WTC11 (cell line): ENCODE data around the gene MATN3. TPM values are rescaled to one million over a fixed set of nuclear protein-coding genes. Genes with fewer than 3 reads are reported as not detected.

Source experiments
- ATAC-seq: fragments of 200-7000 bp; cut with Tn5 transposase; 2 replicates; pipeline ENCODE4 v1.10.0; 2021; ENCODE audit warnings: mild to moderate bottlenecking, moderate library complexity
- CTCF ChIA-PET: fragments of 300-600 bp; sonication (Branson Sonifier 250); formaldehyde crosslinking; loops from one replicate; lab custom pipeline; 2021; ENCODE audit warnings: antibody characterized with exemption; lab: Charles Lee
- POLR2A ChIA-PET: fragments of 350-600 bp; sonication (Branson Sonifier 250); formaldehyde crosslinking; loops from one replicate; lab custom pipeline; 2021; ENCODE audit warnings: antibody characterized with exemption; lab: Charles Lee
- DNase-seq: peaks from one replicate; pipeline ENCODE4 v3.0.0; 2021; ENCODE audit warnings: low spot score
- H3K27ac Mint-ChIP-seq: 2 replicates; pipeline ENCODE4 v1.8.0; 2021; ENCODE audit warnings: mixed read lengths
- H3K27me3 Mint-ChIP-seq: 2 replicates; pipeline ENCODE4 v1.8.0; 2021; ENCODE audit warnings: low read depth, mild to moderate bottlenecking, moderate library complexity, mixed read lengths
- H3K36me3 Mint-ChIP-seq: 2 replicates; pipeline ENCODE4 v1.8.0; 2021; ENCODE audit warnings: mixed read lengths
- H3K4me1 Mint-ChIP-seq: 2 replicates; pipeline ENCODE4 v1.8.0; 2022; ENCODE audit warnings: mixed read lengths
- H3K4me3 Mint-ChIP-seq: 2 replicates; pipeline ENCODE4 v1.8.0; 2021; ENCODE audit warnings: mild to moderate bottlenecking, moderate library complexity, mixed read lengths
- H3K9me3 Mint-ChIP-seq: 2 replicates; pipeline ENCODE4 v1.8.0; 2021; ENCODE audit warnings: mixed read lengths
- AR ChIP-seq: fragments of 250-450 bp; sonication (Bioruptor Pico); IDR thresholded peaks from 2 replicates; pipeline ENCODE4 v1.9.0; 2021; ENCODE audit warnings: mild to moderate bottlenecking
- CDX4 ChIP-seq: fragments of 250-450 bp; sonication (Bioruptor Pico); IDR thresholded peaks from 2 replicates; pipeline ENCODE4 v1.9.0; 2021; ENCODE audit warnings: moderate library complexity, mild to moderate bottlenecking, inconsistent platforms, borderline replicate concordance
- E2F4 ChIP-seq: sonication (generic); formaldehyde crosslinking; IDR thresholded peaks from 2 replicates; pipeline ENCODE4 v1.8.1; 2022; ENCODE audit warnings: low read depth, mild to moderate bottlenecking, moderate library complexity, missing genetic modification reagents, borderline replicate concordance
- GABPB1 ChIP-seq: sonication (generic); formaldehyde crosslinking; IDR thresholded peaks from 2 replicates; pipeline ENCODE4 v1.8.1; 2023; ENCODE audit warnings: mild to moderate bottlenecking, missing genetic modification reagents
- IRF1 ChIP-seq: sonication (generic); formaldehyde crosslinking; IDR thresholded peaks from 2 replicates; pipeline ENCODE4 v1.8.0; 2023; ENCODE audit warnings: missing genetic modification reagents
- IRF2 ChIP-seq: sonication (generic); formaldehyde crosslinking; IDR thresholded peaks from 2 replicates; pipeline ENCODE4 v1.8.0; 2022; ENCODE audit warnings: low read depth, missing genetic modification reagents, borderline replicate concordance
- NFE2L1 ChIP-seq: sonication (generic); formaldehyde crosslinking; IDR thresholded peaks from 2 replicates; pipeline ENCODE4 v1.8.1; 2023; ENCODE audit warnings: missing genetic modification reagents
- NFYB ChIP-seq: sonication (generic); formaldehyde crosslinking; conservative IDR thresholded peaks from 2 replicates; pipeline ENCODE4 v1.8.0; 2022; ENCODE audit warnings: low read depth, missing genetic modification reagents
- PRDM15 ChIP-seq: sonication (generic); formaldehyde crosslinking; IDR thresholded peaks from 2 replicates; pipeline ENCODE4 v1.8.0; 2022; ENCODE audit warnings: missing genetic modification reagents
- TEAD1 ChIP-seq: sonication (generic); formaldehyde crosslinking; IDR thresholded peaks from 2 replicates; pipeline ENCODE4 v1.8.0; 2022; ENCODE audit warnings: mild to moderate bottlenecking, missing genetic modification reagents
- TEAD4 ChIP-seq: sonication (generic); formaldehyde crosslinking; IDR thresholded peaks from 2 replicates; pipeline ENCODE4 v1.8.0; 2022; ENCODE audit warnings: mild to moderate bottlenecking, missing genetic modification reagents
- total RNA-seq: library from RNA; stranded (reverse); gene quantifications from 3 replicates; pipeline ENCODE4 v1.2.3, GENCODE V29; 2021

Gene MATN3
- total RNA-seq, 1 experiment from 2014 or later: 6.3 TPM

- DNase-seq (no peak), ATAC-seq (no peak)
- Mint-ChIP-seq H3K9me3 (peaks cover 2% of the 10 kb centered on the region; the same call in 1 of the 2 replicates), H3K4me3 (no peak overlapping the region), H3K27ac (no peak overlapping the region), H3K36me3 (peaks cover 29% of the 10 kb centered on the region), H3K27me3 (no peaks in the 10 kb centered on the region), H3K4me1 (no peaks in the 10 kb centered on the region)
- POLR2A ChIA-PET: no interaction called here
- CTCF ChIA-PET: no interaction called here
- no peak for TF ChIP-seq TEAD4 (CRISPR knock-in tag)
- TF ChIP-seq GABPB1 (CRISPR knock-in tag): peak; percentile 45
- no peak for TF ChIP-seq CDX4 (CRISPR knock-in tag)
These were observed 30.2 kb downstream of the MATN3 start for GRCh38 chr2:19982268-19982667.

GRCh38 chr2:19979932-19980331 lies 32.5 kb downstream of the MATN3 start:
- no peak overlapping the region for H3K27ac Mint-ChIP-seq
- CTCF ChIA-PET: interaction anchor here (1.5 kb wide), 1 partner anchor 24 kb away, joined by 3 read pairs; no protein-coding TSS in a partner anchor
- POLR2A ChIA-PET: no interaction called here
- H3K4me1 Mint-ChIP-seq: no peaks in the 10 kb centered on the region
- ATAC-seq (no peak), DNase-seq (no peak)
- H3K4me3 Mint-ChIP-seq: no peak overlapping the region
- peaks cover 19% of the 10 kb centered on the region for H3K36me3 Mint-ChIP-seq
- no peaks in the 10 kb centered on the region for H3K9me3 Mint-ChIP-seq
- H3K27me3 Mint-ChIP-seq: no peaks in the 10 kb centered on the region
- no peak for TF ChIP-seq NFYB (CRISPR knock-in tag)

- ATAC-seq (no peak), DNase-seq (no peak)
- H3K4me1 Mint-ChIP-seq: no peaks in the 10 kb centered on the region
- no peaks in the 10 kb centered on the region for H3K9me3 Mint-ChIP-seq
- TF ChIP-seq AR (CRISPR knock-in tag): no peak
- H3K27ac Mint-ChIP-seq: no peak overlapping the region
- H3K36me3 Mint-ChIP-seq: peaks cover 37% of the 10 kb centered on the region
- no peak overlapping the region for H3K4me3 Mint-ChIP-seq
- H3K27me3 Mint-ChIP-seq: no peaks in the 10 kb centered on the region
- ChIA-PET CTCF (interaction anchor here (1.6 kb wide), 1 partner anchor 42 kb away, joined by 7 read pairs; no protein-coding TSS in a partner anchor), POLR2A (no interaction called here)
These were observed 39.0 kb downstream of the MATN3 start for GRCh38 chr2:19973466-19973865.

- no peak for DNase-seq
- no peak for TF ChIP-seq NFE2L1 (CRISPR knock-in tag)
- ATAC-seq: no peak
- Mint-ChIP-seq H3K27me3 (no peaks in the 10 kb centered on the region), H3K27ac (no peak overlapping the region), H3K4me3 (no peak overlapping the region), H3K36me3 (peaks cover 36% of the 10 kb centered on the region), H3K4me1 (no peaks in the 10 kb centered on the region), H3K9me3 (no peaks in the 10 kb centered on the region)
- ChIA-PET CTCF (interaction anchor here (3.5 kb wide), 1 partner anchor 16 kb away, joined by 11 read pairs; no protein-coding TSS in a partner anchor), POLR2A (no interaction called here)
These were observed 40.8 kb downstream of the MATN3 start for GRCh38 chr2:19971691-19972090.

- no peaks in the 10 kb centered on the region for H3K27me3 Mint-ChIP-seq
- ChIA-PET CTCF (interaction anchor here (1.5 to 1.6 kb wide), 2 partner anchors 8 to 135 kb away, joined by 3 to 7 read pairs; no protein-coding TSS in a partner anchor), POLR2A (no interaction called here)
- ATAC-seq (no peak), DNase-seq (no peak)
- no peaks in the 10 kb centered on the region for H3K9me3 Mint-ChIP-seq
- H3K4me1 Mint-ChIP-seq: no peaks in the 10 kb centered on the region
- no peak overlapping the region for H3K4me3 Mint-ChIP-seq
- peaks cover 27% of the 10 kb centered on the region for H3K36me3 Mint-ChIP-seq
- TF ChIP-seq IRF1 (CRISPR knock-in tag) (no peak), E2F4 (CRISPR knock-in tag) (no peak), PRDM15 (CRISPR knock-in tag) (no peak), IRF2 (CRISPR knock-in tag) (no peak), TEAD1 (CRISPR knock-in tag) (no peak)
- no peak overlapping the region for H3K27ac Mint-ChIP-seq
These were observed 49.1 kb downstream of the MATN3 start for GRCh38 chr2:19963386-19963785.
